GOT3 (cell line): ENCODE measurements around the gene HRH2.
"Not testable (repeated sequence)": the region's sequence is repeated elsewhere in the genome, so short reads cannot be mapped to it uniquely, and the experiment has no call there.

Experiments used
- DNase-seq: peaks from one replicate; lab custom pipeline; 2025; ENCODE audit warnings: mixed read lengths; lab: John Stamatoyannopoulos, UW

Gene HRH2

DNA sequence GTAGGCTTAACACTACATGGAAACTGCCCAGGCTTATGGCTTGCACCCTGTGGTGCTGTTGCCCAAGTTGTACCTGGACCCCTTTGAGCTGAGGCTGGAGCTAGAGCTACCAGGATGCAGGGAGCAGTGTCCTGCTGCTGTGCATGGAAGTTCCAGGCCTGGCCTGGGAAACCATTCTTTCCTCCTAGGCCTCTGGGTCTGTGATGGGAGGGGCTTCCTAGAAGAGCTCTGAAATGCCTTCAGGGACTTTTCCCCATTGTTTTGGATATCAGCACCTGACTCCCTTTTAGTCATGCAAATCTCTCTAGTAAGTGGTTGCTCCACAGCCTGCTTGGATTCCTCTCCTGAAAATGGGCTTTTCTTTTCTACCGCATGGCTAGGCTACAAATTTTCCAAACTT lies 7.9 kb upstream of the HRH2 start:
- no peak for DNase-seq

GRCh38 chr5:175650430-175651205 lies 7.3 kb upstream of the HRH2 start:
- not testable (repeated sequence) for DNase-seq

GRCh38 chr5:175652741-175653663 lies 4.9 kb upstream of the HRH2 start:
- no peak for DNase-seq

- no peak for DNase-seq
Observed at GRCh38 chr5:175653763-175654162, 4.1 kb upstream of the HRH2 start.

DNA sequence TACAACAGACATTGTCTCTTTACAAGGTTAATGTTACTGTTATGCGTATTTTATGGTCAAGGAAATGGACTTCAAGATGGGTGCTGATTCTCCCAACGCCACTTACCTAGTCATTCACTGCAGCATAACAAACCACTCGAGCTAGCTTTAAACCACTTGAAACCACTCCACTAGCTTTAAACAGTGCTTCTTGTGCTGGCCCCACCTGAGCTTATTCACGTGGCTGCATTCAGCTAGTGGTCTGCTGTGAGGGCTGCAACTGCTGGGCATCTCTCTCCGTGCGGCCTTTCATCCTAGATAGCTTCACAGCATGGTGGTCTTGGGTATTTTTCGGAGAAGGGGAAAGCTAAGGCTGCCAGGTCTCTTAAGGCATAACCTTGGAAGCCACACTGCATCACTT lies 3.5 kb upstream of the HRH2 start:
- no peak for DNase-seq

- no peak for DNase-seq
Observed at GRCh38 chr5:175654807-175655206, 3.1 kb upstream of the HRH2 start.

DNA sequence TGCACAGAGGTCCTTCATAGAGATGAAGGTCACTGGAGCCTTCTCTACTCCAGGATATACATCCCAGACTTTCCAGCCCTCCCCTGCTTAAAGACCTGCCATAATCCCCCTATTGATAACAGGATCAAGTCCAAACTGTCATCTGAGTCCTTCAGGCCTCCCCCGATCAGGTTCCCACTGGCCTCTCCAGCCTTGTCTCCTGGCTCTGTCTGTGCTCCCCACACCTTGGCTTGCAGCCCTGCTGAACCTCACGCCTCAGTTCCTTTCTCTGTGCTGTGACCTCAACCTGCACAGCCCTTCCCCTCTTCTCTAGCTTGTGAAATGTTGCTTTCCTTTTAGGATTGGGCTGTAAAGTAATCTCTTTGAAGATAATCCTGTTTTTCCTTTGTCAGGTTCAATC lies 2.5 kb upstream of the HRH2 start:
- DNase-seq = no peak

DNA sequence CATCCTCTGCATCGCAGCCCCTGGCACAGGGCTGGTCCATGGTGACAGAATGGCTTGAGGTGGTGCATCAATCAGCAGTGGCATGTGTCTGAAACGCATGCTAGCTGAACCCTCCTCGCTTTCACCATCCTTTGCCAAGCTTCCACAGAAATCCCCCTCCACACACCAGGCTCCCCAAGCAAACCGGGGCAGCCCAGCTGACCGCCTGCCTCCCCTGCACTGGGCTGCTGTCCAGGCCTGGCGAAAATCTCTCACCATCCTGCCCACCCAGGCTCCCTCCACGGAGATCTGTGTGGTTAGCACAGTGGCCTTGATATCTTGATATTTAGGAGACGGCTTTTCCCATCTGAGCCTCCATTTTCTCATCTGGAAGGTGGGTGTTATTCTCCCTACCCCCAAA lies 905 bp upstream of the HRH2 start:
- no peak for DNase-seq

DNA sequence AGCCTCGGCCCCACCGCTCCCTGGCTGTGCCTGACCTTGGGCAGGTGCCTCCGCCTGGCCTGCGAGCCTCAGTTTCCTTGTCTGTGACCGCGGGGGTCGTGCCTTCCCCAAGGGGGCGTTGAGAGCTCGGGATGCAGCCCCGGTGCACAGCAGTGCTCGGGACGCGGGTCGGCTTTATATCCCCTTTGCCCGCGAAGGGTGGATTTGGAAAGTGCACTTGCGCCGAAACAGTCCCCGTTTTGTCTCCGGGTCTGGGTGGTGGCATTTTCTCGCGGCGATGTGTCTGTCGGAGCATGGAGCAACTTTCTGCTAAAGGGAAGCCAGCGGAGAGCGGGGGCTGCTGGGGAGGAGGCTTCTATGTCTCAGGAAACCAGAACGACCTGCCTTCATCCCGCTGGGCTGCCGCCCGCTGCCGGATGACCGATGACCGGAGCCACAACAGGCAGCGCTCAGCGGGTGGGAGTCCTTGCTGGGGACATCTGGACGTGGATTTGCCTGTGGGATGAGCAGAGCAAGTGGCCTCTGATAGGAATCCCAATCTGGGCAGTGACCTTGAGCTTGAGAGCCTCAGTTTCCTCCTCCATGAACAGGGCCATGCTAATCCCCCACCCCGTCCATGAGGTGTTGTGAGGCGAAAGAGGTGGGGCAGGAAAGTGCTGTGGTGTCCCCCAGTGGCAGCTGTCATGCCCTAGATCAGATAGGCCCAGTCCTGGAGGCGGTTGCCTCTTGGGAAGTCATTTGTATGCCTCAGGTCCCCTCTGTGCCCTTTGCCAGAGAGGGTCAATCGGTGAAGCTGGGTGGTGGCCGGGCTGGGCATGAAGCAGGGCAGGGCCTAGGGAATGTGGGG lies 651 bp downstream of the HRH2 start:
- no peak for DNase-seq

DNA sequence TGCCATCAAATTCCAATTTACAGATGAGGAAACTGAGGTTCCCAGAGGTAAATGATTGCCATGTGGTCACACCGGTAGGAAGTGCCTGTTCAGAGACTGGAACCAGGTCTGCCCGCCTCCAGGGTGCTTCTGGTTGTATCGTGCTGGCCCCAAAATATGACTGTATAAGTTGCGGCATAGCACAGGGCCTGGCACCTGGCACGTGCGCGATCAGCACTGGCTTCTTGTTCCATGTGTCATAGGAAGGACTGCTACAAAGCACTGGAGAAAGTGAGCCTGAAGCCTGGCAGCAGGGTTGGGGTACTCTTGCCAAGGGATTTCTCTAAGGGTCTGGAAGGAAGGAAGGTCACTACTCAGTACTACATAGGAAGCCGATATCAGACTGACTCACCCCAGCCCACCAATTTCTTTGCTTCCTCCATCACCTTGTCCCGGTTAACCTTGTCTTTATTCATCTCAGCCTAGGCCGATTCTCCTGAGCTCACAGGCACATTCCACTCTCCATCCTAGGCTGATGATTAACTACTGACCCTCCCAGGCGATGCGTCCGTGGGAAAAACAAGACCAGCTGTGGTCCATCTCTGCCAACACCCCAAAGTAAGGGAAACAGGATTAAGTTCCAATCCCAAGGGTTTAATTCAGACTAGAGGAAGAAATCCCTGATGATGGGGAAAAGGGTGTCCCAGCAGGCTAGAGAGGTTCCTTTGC lies 1.8 kb downstream of the HRH2 start:
- DNase-seq = no peak

DNA sequence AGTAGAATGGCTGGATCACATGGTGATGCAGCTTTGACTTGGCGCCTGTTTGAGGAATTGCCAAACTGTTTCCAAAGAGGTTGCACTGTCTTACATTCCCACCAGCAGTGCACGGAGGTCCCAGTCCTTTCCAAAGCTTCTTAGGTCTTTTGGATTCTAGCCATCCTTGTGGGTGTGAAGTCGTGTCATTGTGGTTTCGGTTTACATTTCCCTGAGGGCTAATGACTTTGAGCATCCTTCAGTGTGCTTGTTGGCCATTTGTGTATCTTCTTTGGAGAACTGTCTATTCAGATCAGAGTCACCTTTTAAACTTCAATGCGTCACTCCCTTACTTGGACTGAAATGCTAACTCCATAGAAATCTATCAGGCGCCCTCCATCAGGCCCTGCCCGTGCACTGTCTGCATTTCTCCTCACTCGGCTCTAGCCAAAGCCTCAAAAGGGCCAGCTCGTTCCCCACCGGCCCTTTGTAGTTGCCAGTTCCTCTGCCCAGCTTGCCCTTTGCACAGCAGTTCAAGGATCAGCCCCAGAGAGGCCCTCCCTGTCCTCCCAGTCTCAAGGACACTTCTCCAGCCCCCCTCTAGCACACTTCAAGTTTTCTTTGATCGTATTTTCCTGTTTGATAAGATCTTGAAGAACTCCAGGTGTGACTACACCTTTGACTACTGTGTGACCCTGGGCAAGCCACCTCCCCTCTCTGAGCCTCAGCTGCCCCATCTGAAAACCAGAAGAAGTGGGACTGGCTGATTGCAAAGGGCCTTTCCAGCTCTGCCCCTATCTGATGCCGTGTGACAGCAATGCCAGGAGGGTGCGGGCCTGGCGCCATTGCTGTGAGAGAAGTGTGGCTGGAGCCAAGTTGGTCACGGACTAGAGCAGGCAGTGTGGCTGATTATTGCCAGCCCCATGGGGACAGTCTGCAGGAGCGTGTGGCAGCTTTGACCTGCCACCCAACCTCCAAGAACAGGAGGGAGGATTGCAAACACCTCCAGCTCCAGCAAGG lies 5.6 kb downstream of the HRH2 start:
- no peak for DNase-seq

DNA sequence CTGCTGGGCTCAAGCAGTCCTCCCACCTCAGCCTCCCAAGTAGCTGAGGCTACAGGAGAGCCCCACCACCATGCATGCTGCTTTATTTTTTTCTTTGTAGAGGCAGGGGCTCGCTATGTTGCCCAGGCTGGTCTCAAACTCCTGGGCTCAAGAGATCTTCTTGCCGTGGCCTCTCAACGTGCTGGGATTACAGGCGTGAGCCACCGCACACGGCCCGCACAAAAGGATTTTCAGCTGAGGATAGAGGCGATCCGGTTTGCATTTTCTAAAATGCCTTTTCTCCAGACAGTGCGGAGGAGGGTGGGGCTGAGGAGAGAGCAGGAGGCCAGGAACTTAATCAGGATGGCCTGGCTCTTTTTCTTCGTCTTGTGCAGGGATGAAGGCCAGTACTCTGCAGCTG lies 6.9 kb downstream of the HRH2 start:
- no peak for DNase-seq

DNA sequence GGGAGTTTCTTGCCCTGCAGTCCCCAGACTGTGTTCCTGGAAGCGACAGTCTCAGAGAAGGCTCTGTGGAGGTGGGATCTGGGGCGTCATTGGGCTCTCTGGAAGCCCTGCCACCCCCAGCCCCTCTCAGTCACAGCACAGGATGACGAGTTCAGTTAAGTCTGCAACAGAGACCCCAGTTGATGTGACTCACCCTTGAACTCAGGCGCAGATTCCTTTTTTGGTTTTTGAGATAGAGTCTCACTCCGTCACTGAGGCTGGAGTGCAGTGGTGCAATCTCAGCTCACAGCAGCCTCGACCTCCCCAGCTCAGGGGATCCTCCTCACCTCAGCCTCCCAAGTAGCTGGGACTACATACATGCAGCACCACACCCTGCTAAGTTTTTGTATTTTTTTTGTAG lies 8.3 kb downstream of the HRH2 start:
- DNase-seq = no peak

- DNase-seq = no peak
Observed at GRCh38 chr5:175668006-175668405, 10.1 kb downstream of the HRH2 start.

- DNase-seq = no peak
Observed at GRCh38 chr5:175670372-175670771, 12.5 kb downstream of the HRH2 start.

GRCh38 chr5:175671013-175671412 lies 13.1 kb downstream of the HRH2 start:
- DNase-seq = no peak

- DNase-seq = no peak
Observed at GRCh38 chr5:175672976-175673648, 15.2 kb downstream of the HRH2 start.

GRCh38 chr5:175674731-175675346 lies 17.0 kb downstream of the HRH2 start:
- DNase-seq = no peak

- no peak for DNase-seq
Observed at GRCh38 chr5:175675873-175676272, 18.0 kb downstream of the HRH2 start.
